ENCODE measurements around the gene RIN3.

DNA sequence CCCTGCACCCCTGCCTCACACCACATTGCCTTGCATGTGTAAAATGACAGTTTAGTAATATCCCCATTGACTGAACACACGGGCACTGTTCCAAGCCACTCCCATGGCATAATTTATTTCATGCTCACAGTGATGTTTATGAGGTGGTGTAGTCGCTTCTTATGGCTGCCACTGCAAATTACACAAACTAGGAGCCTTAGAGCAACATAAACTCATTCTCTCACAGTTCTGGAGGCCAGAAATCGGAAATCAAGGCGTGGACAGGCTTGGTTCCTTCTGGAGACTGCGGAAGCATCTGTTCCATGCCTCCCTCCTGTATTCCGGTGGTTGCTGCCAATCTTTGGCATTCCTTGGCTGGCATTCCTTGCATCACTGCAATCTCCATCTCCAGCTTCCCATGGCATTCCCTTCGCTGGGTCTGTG, 97.3 kb downstream of the RIN3 start:
- no peak for TF ChIP-seq EZH2 (IDR thresholded peaks at IDR 0.05)
- TF ChIP-seq, protein P1, sequence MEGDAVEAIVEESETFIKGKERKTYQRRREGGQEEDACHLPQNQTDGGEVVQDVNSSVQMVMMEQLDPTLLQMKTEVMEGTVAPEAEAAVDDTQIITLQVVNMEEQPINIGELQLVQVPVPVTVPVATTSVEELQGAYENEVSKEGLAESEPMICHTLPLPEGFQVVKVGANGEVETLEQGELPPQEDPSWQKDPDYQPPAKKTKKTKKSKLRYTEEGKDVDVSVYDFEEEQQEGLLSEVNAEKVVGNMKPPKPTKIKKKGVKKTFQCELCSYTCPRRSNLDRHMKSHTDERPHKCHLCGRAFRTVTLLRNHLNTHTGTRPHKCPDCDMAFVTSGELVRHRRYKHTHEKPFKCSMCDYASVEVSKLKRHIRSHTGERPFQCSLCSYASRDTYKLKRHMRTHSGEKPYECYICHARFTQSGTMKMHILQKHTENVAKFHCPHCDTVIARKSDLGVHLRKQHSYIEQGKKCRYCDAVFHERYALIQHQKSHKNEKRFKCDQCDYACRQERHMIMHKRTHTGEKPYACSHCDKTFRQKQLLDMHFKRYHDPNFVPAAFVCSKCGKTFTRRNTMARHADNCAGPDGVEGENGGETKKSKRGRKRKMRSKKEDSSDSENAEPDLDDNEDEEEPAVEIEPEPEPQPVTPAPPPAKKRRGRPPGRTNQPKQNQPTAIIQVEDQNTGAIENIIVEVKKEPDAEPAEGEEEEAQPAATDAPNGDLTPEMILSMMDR (IDR thresholded peaks at IDR 0.05) = no peak
- no peak for TF ChIP-seq EZH2phosphoT487 (IDR thresholded peaks at IDR 0.05)

Data from neural progenitor cell (in vitro differentiated cells).